Hindlimb muscle (tissue), 1 donor: ENCODE measurements around the gene RHOXF2. TPM values are rescaled to one million over a fixed set of nuclear protein-coding genes. Genes with fewer than 3 reads are reported as not detected.

Source experiments
- DNase-seq: peaks from one replicate; pipeline ENCODE4 v3.0.0-alpha.2; 2013
- polyA plus RNA-seq: library from polyadenylated mRNA; unstranded; fragments of 120-200 nt; gene quantifications from one replicate; pipeline ENCODE4 v1.2.1, GENCODE V29; 2013; ENCODE audit not compliant: insufficient read length

RHOXF2 gene
- polyA plus RNA-seq, 1 donor: 0.06 TPM

GRCh38 chrX:120205816-120206753 is 47.7 kb downstream of the RHOXF2 start:
- DNase-seq: no peak

DNA sequence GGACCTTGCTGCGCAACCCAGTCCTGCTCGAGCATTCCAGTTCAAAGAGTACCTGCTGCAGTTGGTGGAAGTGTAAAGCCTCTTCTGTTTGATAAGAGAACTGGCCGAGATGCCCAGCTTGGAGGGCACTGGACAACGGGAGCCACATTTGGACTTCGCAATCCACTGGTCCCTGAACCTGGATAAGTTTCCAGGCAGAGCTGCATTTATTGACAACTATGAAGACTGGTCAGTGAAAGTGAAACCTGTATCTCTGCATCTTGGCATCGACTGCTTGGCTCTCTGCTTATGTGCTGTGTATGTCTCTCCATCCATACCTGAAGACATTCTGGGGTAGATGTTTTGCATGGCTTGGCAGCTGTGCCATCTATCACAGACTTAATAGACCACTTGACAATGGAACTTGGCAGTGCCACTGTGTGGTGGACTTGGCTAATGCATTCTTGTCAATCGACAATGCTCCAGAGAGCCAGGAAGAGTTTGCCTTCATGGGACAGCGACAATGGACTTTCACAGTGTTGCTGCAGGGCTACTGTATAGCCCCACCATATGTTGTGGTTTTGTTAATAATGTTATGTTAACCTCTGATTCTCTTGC is 48.7 kb downstream of the RHOXF2 start:
- no peak for DNase-seq

DNA sequence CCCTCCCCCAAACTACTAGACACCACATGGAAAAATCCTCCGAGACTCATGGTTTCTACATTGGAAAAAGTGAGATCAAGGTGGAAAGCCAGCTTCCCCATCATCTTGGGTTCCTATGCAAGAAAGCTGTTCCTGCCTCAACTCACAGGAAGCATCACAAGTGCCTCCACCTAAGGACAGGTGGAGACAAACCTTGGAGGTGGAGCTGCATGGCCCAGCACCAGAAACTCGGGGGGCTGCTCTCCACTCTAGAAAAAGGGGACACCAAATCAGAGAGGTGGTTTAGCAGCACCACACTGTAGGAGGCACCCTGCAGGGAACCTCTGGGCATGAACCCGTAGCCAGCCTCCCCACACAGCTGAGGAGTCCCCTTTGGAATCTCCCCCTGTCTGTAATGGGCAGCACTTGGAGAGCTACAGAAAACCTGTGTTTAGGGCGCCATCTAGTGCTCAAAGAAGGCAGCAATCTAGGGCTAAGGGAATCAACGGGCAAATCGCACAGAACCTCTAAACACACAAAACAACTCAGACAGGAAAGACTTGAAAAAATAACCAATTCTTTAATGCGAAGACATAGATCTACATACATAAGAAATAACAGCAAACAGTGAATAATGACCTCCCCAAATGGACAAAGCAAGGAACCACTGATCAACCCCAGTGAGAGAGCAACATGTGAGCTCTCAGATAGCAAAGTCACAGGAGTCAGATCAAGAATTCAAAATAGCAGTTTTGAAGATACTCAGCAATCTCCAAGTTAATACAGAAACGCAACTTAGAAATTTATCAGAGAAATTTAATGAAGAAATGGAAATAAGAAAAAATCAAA is 55.2 kb downstream of the RHOXF2 start:
- peak; percentile 32 for DNase-seq

Other genes starting within 250 kb of the RHOXF2 start
- 7.8 TPM for gene NKAP, start 214.9 kb upstream of the RHOXF2 start, polyA plus RNA-seq
- gene RHOXF2B, start 80.9 kb upstream of the RHOXF2 start, polyA plus RNA-seq: not detected
- gene RHOXF1, start 42.7 kb upstream of the RHOXF2 start, polyA plus RNA-seq: 0.35 TPM
- 12.1 TPM for gene ZBTB33, start 92.2 kb downstream of the RHOXF2 start, polyA plus RNA-seq
- 15.0 TPM for gene TMEM255A, start 152.8 kb downstream of the RHOXF2 start, polyA plus RNA-seq
- gene ATP1B4, start 203.5 kb downstream of the RHOXF2 start, polyA plus RNA-seq: 296 TPM